ENCODE data around the gene ACYP2. TPM values are rescaled to one million over a fixed set of nuclear protein-coding genes. Genes with fewer than 3 reads are reported as not detected.

ACYP2 gene
- total RNA-seq, 2 experiments from 2014 or later: 9.9 TPM

GRCh38 chr2:54143780-54144179 lies 28.4 kb downstream of the ACYP2 start:
- no peak for ATAC-seq
- no peaks in the 10 kb centered on the region for H3K4me1 Mint-ChIP-seq
- H3K27ac Mint-ChIP-seq: no peak overlapping the region
- H3K4me3 Mint-ChIP-seq: no peak overlapping the region
- no peaks in the 10 kb centered on the region for H3K27me3 Mint-ChIP-seq
- peaks cover 2% of the 10 kb centered on the region for H3K36me3 Mint-ChIP-seq
- no peak for DNase-seq
- CTCF ChIA-PET: interaction anchor here (0.6 to 1.0 kb wide), 2 partner anchors 111 to 163 kb away, joined by 3 read pairs; no protein-coding TSS in a partner anchor
- H3K9me3 Mint-ChIP-seq (ENCODE audit: low read depth): no peaks in the 10 kb centered on the region

GRCh38 chr2:54148391-54148790 lies 33.0 kb downstream of the ACYP2 start:
- no peak overlapping the region for H3K27ac Mint-ChIP-seq
- H3K4me1 Mint-ChIP-seq: no peaks in the 10 kb centered on the region
- H3K4me3 Mint-ChIP-seq: no peak overlapping the region
- CTCF ChIA-PET: no interaction called here
- peaks cover 5% of the 10 kb centered on the region for H3K36me3 Mint-ChIP-seq
- H3K27me3 Mint-ChIP-seq: no peaks in the 10 kb centered on the region
- no peaks in the 10 kb centered on the region for H3K9me3 Mint-ChIP-seq (ENCODE audit: low read depth)
- no peak for ATAC-seq
- no peak for DNase-seq

- no peak for DNase-seq
- no peak for ATAC-seq
- H3K36me3 Mint-ChIP-seq: peaks cover 8% of the 10 kb centered on the region
- peaks cover 5% of the 10 kb centered on the region for H3K9me3 Mint-ChIP-seq (ENCODE audit: low read depth)
- H3K27me3 Mint-ChIP-seq: no peaks in the 10 kb centered on the region
- CTCF ChIA-PET: no interaction called here
- H3K27ac Mint-ChIP-seq: no peak overlapping the region
- H3K4me3 Mint-ChIP-seq: no peak overlapping the region
- no peaks in the 10 kb centered on the region for H3K4me1 Mint-ChIP-seq
These were observed 34.4 kb downstream of the ACYP2 start for GRCh38 chr2:54149638-54150441.

- Mint-ChIP-seq H3K9me3 (ENCODE audit: low read depth) (peaks cover 5% of the 10 kb centered on the region), H3K36me3 (peaks cover 9% of the 10 kb centered on the region), H3K27ac (no peak overlapping the region), H3K4me3 (no peak overlapping the region), H3K27me3 (no peaks in the 10 kb centered on the region), H3K4me1 (no peaks in the 10 kb centered on the region)
- ATAC-seq: no peak
- no peak for DNase-seq
- CTCF ChIA-PET: no interaction called here
These were observed 42.9 kb downstream of the ACYP2 start for GRCh38 chr2:54158311-54158710.

- ATAC-seq (no peak), DNase-seq (no peak)
- Mint-ChIP-seq H3K27ac (no peak overlapping the region), H3K27me3 (no peaks in the 10 kb centered on the region), H3K9me3 (ENCODE audit: low read depth) (no peaks in the 10 kb centered on the region), H3K4me1 (no peaks in the 10 kb centered on the region), H3K36me3 (no peaks in the 10 kb centered on the region), H3K4me3 (no peak overlapping the region)
- CTCF ChIA-PET: interaction anchor here (1.6 kb wide), 1 partner anchor 46 kb away, joined by 3 read pairs; the partner anchor contains the start of gene ACYP2
These were observed 46.4 kb downstream of the ACYP2 start for GRCh38 chr2:54161660-54162424.

- no peak for ATAC-seq
- Mint-ChIP-seq H3K36me3 (no peaks in the 10 kb centered on the region), H3K27me3 (no peaks in the 10 kb centered on the region), H3K4me3 (no peak overlapping the region), H3K4me1 (no peaks in the 10 kb centered on the region), H3K27ac (no peak overlapping the region), H3K9me3 (ENCODE audit: low read depth) (no peaks in the 10 kb centered on the region)
- no peak for DNase-seq
- CTCF ChIA-PET: no interaction called here
These were observed 48.7 kb downstream of the ACYP2 start for GRCh38 chr2:54164106-54164505.

- DNase-seq (no peak), ATAC-seq (no peak)
- Mint-ChIP-seq H3K27me3 (no peaks in the 10 kb centered on the region), H3K4me3 (no peak overlapping the region), H3K36me3 (no peaks in the 10 kb centered on the region), H3K4me1 (no peaks in the 10 kb centered on the region), H3K27ac (no peak overlapping the region), H3K9me3 (ENCODE audit: low read depth) (no peaks in the 10 kb centered on the region)
- CTCF ChIA-PET: interaction anchor here (0.7 kb wide), 1 partner anchor 1323 kb away, joined by 3 read pairs; no protein-coding TSS in a partner anchor
These were observed 50.8 kb downstream of the ACYP2 start for GRCh38 chr2:54166121-54166773.

GRCh38 chr2:54176577-54176976 lies 61.2 kb downstream of the ACYP2 start:
- Mint-ChIP-seq H3K27me3 (no peaks in the 10 kb centered on the region), H3K4me1 (no peaks in the 10 kb centered on the region), H3K27ac (no peak overlapping the region), H3K36me3 (no peaks in the 10 kb centered on the region), H3K4me3 (no peak overlapping the region), H3K9me3 (ENCODE audit: low read depth) (no peaks in the 10 kb centered on the region)
- no peak for DNase-seq
- CTCF ChIA-PET: no interaction called here
- ATAC-seq: no peak

GRCh38 chr2:54183281-54183680 lies 67.9 kb downstream of the ACYP2 start:
- DNase-seq: no peak
- H3K36me3 Mint-ChIP-seq: no peaks in the 10 kb centered on the region
- H3K9me3 Mint-ChIP-seq (ENCODE audit: low read depth): no peaks in the 10 kb centered on the region
- no peak for ATAC-seq
- H3K27me3 Mint-ChIP-seq: no peaks in the 10 kb centered on the region
- H3K4me3 Mint-ChIP-seq: no peak overlapping the region
- CTCF ChIA-PET: no interaction called here
- no peak overlapping the region for H3K27ac Mint-ChIP-seq
- no peaks in the 10 kb centered on the region for H3K4me1 Mint-ChIP-seq

GRCh38 chr2:54183972-54184371 lies 68.6 kb downstream of the ACYP2 start:
- DNase-seq (no peak), ATAC-seq (no peak)
- no peaks in the 10 kb centered on the region for H3K27me3 Mint-ChIP-seq
- no peak overlapping the region for H3K27ac Mint-ChIP-seq
- no peaks in the 10 kb centered on the region for H3K9me3 Mint-ChIP-seq (ENCODE audit: low read depth)
- H3K4me3 Mint-ChIP-seq: no peak overlapping the region
- H3K36me3 Mint-ChIP-seq: no peaks in the 10 kb centered on the region
- no peaks in the 10 kb centered on the region for H3K4me1 Mint-ChIP-seq
- CTCF ChIA-PET: no interaction called here

- no peaks in the 10 kb centered on the region for H3K9me3 Mint-ChIP-seq (ENCODE audit: low read depth)
- CTCF ChIA-PET: no interaction called here
- no peaks in the 10 kb centered on the region for H3K4me1 Mint-ChIP-seq
- no peaks in the 10 kb centered on the region for H3K36me3 Mint-ChIP-seq
- ATAC-seq (no peak), DNase-seq (no peak)
- H3K4me3 Mint-ChIP-seq: no peak overlapping the region
- H3K27me3 Mint-ChIP-seq: no peaks in the 10 kb centered on the region
- H3K27ac Mint-ChIP-seq: no peak overlapping the region
These were observed 69.7 kb downstream of the ACYP2 start for GRCh38 chr2:54185105-54185504.

GRCh38 chr2:54187331-54187730 lies 71.9 kb downstream of the ACYP2 start:
- no peak for ATAC-seq
- CTCF ChIA-PET: no interaction called here

GRCh38 chr2:54189539-54189938 lies 74.1 kb downstream of the ACYP2 start:
- no peak for DNase-seq

More at GRCh38 chr2:54187331-54187730, 71.9 kb downstream of the ACYP2 start:
- H3K4me3 Mint-ChIP-seq: no peak overlapping the region
- H3K4me1 Mint-ChIP-seq: no peaks in the 10 kb centered on the region
- no peaks in the 10 kb centered on the region for H3K27me3 Mint-ChIP-seq
- H3K27ac Mint-ChIP-seq: no peak overlapping the region
- DNase-seq: no peak
- H3K36me3 Mint-ChIP-seq: no peaks in the 10 kb centered on the region
- no peaks in the 10 kb centered on the region for H3K9me3 Mint-ChIP-seq (ENCODE audit: low read depth)

More at GRCh38 chr2:54189539-54189938, 74.1 kb downstream of the ACYP2 start:
- ATAC-seq: no peak
- H3K27ac Mint-ChIP-seq: no peak overlapping the region
- H3K27me3 Mint-ChIP-seq: no peaks in the 10 kb centered on the region
- no peaks in the 10 kb centered on the region for H3K36me3 Mint-ChIP-seq
- CTCF ChIA-PET: no interaction called here
- H3K4me3 Mint-ChIP-seq: no peak overlapping the region
- no peaks in the 10 kb centered on the region for H3K4me1 Mint-ChIP-seq
- no peaks in the 10 kb centered on the region for H3K9me3 Mint-ChIP-seq (ENCODE audit: low read depth)
